ENCODE measurements around the gene EPB41L2. TPM values are rescaled to one million over a fixed set of nuclear protein-coding genes. Genes with fewer than 3 reads are reported as not detected.

EPB41L2 gene
- total RNA-seq, 1 donor from 2014 or later: 136 TPM

DNA sequence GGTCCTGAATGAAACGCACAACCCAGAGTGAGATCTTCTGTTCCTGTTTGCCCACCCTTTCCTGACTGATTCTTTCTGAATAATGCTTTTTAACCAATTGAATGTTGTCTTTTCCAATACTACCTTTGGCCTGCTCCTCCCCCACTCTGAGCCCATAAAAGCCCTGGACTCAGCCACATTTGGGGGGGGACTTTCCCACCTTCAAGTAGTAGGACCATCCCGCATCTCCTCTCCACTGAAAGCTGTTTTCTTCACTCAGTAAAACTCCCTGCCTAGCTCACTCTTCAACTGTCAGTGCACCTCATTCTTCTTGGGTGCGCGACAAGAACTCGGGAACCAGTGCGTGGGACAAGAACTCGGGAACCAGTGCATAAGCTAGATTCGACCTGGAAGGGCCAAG lies 77.9 kb downstream of the EPB41L2 start:
- Histone ChIP-seq H3K27ac (ENCODE audit: low read depth, low read length) (no peak overlapping the region), H3K4me3 (ENCODE audit: insufficient read depth, low read depth, low read length) (no peak overlapping the region), H3K4me2 (ENCODE audit: low read length) (no peak overlapping the region), H3K9me3 (ENCODE audit: insufficient read depth, low read depth, low read length) (peaks cover 6% of the 10 kb centered on the region), H2AFZ (ENCODE audit: low read depth, low read length) (no peak overlapping the region), H3K79me2 (ENCODE audit: insufficient read depth, low read length) (peaks cover 23% of the 10 kb centered on the region), H3K9ac (ENCODE audit: low read length) (no peak overlapping the region), H3K36me3 (ENCODE audit: insufficient read depth, low read length) (no peaks in the 10 kb centered on the region), H4K20me1 (ENCODE audit: insufficient read depth, low read length) (no peaks in the 10 kb centered on the region), H3K27me3 (ENCODE audit: insufficient read depth, low read length) (no peaks in the 10 kb centered on the region), H3K4me1 (ENCODE audit: insufficient read depth, low read length) (no peaks in the 10 kb centered on the region)
- no peak overlapping the region for H3K27ac Mint-ChIP-seq (ENCODE audit: unreplicated experiment)
- H3K27me3 Mint-ChIP-seq (ENCODE audit: low read depth, unreplicated experiment): no peaks in the 10 kb centered on the region
- no peak for DNase-seq (ENCODE audit: low read depth)
- peaks cover under 1% of the 10 kb centered on the region for H3K9me3 Mint-ChIP-seq (ENCODE audit: unreplicated experiment)
- H3K4me3 Mint-ChIP-seq (ENCODE audit: unreplicated experiment): no peak overlapping the region
- no peaks in the 10 kb centered on the region for H3K36me3 Mint-ChIP-seq (ENCODE audit: low read depth, unreplicated experiment)
- peaks cover 16% of the 10 kb centered on the region for H3K4me1 Mint-ChIP-seq (ENCODE audit: low read depth, unreplicated experiment)
- TF ChIP-seq EZH2 (IDR thresholded peaks at IDR 0.05; ENCODE audit: insufficient read depth, low read length): no peak
- TF ChIP-seq, protein P1, sequence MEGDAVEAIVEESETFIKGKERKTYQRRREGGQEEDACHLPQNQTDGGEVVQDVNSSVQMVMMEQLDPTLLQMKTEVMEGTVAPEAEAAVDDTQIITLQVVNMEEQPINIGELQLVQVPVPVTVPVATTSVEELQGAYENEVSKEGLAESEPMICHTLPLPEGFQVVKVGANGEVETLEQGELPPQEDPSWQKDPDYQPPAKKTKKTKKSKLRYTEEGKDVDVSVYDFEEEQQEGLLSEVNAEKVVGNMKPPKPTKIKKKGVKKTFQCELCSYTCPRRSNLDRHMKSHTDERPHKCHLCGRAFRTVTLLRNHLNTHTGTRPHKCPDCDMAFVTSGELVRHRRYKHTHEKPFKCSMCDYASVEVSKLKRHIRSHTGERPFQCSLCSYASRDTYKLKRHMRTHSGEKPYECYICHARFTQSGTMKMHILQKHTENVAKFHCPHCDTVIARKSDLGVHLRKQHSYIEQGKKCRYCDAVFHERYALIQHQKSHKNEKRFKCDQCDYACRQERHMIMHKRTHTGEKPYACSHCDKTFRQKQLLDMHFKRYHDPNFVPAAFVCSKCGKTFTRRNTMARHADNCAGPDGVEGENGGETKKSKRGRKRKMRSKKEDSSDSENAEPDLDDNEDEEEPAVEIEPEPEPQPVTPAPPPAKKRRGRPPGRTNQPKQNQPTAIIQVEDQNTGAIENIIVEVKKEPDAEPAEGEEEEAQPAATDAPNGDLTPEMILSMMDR (IDR thresholded peaks at IDR 0.05; ENCODE audit: insufficient read depth, low read depth, low read length): no peak
- FAIRE-seq: no peak

- Histone ChIP-seq H3K36me3 (ENCODE audit: insufficient read depth, low read length) (no peaks in the 10 kb centered on the region), H3K9me3 (ENCODE audit: insufficient read depth, low read depth, low read length) (peaks cover 6% of the 10 kb centered on the region), H4K20me1 (ENCODE audit: insufficient read depth, low read length) (no peaks in the 10 kb centered on the region), H3K27me3 (ENCODE audit: insufficient read depth, low read length) (no peaks in the 10 kb centered on the region), H3K27ac (ENCODE audit: low read depth, low read length) (no peak overlapping the region), H2AFZ (ENCODE audit: low read depth, low read length) (no peak overlapping the region), H3K9ac (ENCODE audit: low read length) (no peak overlapping the region), H3K4me3 (ENCODE audit: insufficient read depth, low read depth, low read length) (no peak overlapping the region), H3K4me2 (ENCODE audit: low read length) (no peak overlapping the region), H3K4me1 (ENCODE audit: insufficient read depth, low read length) (no peaks in the 10 kb centered on the region), H3K79me2 (ENCODE audit: insufficient read depth, low read length) (peaks cover 25% of the 10 kb centered on the region)
- DNase-seq (ENCODE audit: low read depth) (no peak), FAIRE-seq (peak; percentile 62)
- TF ChIP-seq, protein P1 (IDR thresholded peaks at IDR 0.05; ENCODE audit: insufficient read depth, low read depth, low read length): no peak
- no peak for TF ChIP-seq EZH2 (IDR thresholded peaks at IDR 0.05; ENCODE audit: insufficient read depth, low read length)
- H3K27ac Mint-ChIP-seq (ENCODE audit: unreplicated experiment): no peak overlapping the region
- H3K4me1 Mint-ChIP-seq (ENCODE audit: low read depth, unreplicated experiment): peaks cover 27% of the 10 kb centered on the region
- no peaks in the 10 kb centered on the region for H3K27me3 Mint-ChIP-seq (ENCODE audit: low read depth, unreplicated experiment)
- H3K36me3 Mint-ChIP-seq (ENCODE audit: low read depth, unreplicated experiment): peaks cover 2% of the 10 kb centered on the region
- no peak overlapping the region for H3K4me3 Mint-ChIP-seq (ENCODE audit: unreplicated experiment)
- no peaks in the 10 kb centered on the region for H3K9me3 Mint-ChIP-seq (ENCODE audit: unreplicated experiment)
These were observed 80.0 kb downstream of the EPB41L2 start for GRCh38 chr6:130982941-130983456.

DNA sequence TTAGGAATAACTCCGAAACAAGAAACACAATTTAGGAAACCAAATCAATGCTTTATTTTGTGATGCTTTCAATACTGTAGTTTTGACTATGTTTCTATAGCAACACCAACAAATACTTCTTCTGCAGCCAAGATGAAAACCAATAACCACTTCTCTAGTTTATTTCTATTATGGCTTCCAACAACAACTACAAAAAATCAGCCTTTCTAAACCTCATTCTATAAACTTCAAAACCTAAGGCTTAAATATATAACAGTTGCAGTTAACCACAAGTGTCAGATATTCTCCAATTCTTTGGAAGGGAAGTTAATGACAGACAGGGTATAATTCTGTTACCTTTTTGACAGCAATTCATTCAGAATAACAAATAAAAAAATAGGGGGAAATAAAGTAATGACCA lies 80.9 kb downstream of the EPB41L2 start:
- Histone ChIP-seq H2AFZ (ENCODE audit: low read depth, low read length) (no peak overlapping the region), H3K4me3 (ENCODE audit: insufficient read depth, low read depth, low read length) (no peak overlapping the region), H3K79me2 (ENCODE audit: insufficient read depth, low read length) (peaks cover 20% of the 10 kb centered on the region), H3K27ac (ENCODE audit: low read depth, low read length) (no peak overlapping the region), H3K4me1 (ENCODE audit: insufficient read depth, low read length) (no peaks in the 10 kb centered on the region), H3K9me3 (ENCODE audit: insufficient read depth, low read depth, low read length) (peaks cover 6% of the 10 kb centered on the region), H3K36me3 (ENCODE audit: insufficient read depth, low read length) (no peaks in the 10 kb centered on the region), H3K27me3 (ENCODE audit: insufficient read depth, low read length) (no peaks in the 10 kb centered on the region), H3K4me2 (ENCODE audit: low read length) (no peak overlapping the region), H3K9ac (ENCODE audit: low read length) (no peak overlapping the region), H4K20me1 (ENCODE audit: insufficient read depth, low read length) (peaks cover 2% of the 10 kb centered on the region)
- Mint-ChIP-seq H3K36me3 (ENCODE audit: low read depth, unreplicated experiment) (peaks cover 2% of the 10 kb centered on the region), H3K9me3 (ENCODE audit: unreplicated experiment) (no peaks in the 10 kb centered on the region), H3K4me3 (ENCODE audit: unreplicated experiment) (no peak overlapping the region), H3K27me3 (ENCODE audit: low read depth, unreplicated experiment) (no peaks in the 10 kb centered on the region), H3K27ac (ENCODE audit: unreplicated experiment) (peak overlapping the region; percentile 6), H3K4me1 (ENCODE audit: low read depth, unreplicated experiment) (peaks cover 29% of the 10 kb centered on the region)
- TF ChIP-seq EZH2 (IDR thresholded peaks at IDR 0.05; ENCODE audit: insufficient read depth, low read length): no peak
- TF ChIP-seq, protein P1 (IDR thresholded peaks at IDR 0.05; ENCODE audit: insufficient read depth, low read depth, low read length): no peak
- DNase-seq (ENCODE audit: low read depth) (no peak), FAIRE-seq (no peak)
